KMS-11 (cell line): ENCODE data around the gene GAPDHS.

Experiments used
- H2AFZ ChIP-seq: fragments of 200-600 bp; sonication (generic); 2 replicates; pipeline ENCODE4 v1.6.1; 2016; ENCODE audit warnings: antibody characterized with exemption, mixed run types, low read depth
- H3K27ac ChIP-seq: fragments of 200-600 bp; sonication (generic); 2 replicates; pipeline ENCODE4 v1.6.1; 2016; ENCODE audit warnings: mild to moderate bottlenecking, mixed run types
- H3K27me3 ChIP-seq: fragments of 200-600 bp; sonication (generic); 2 replicates; pipeline ENCODE4 v1.6.1; 2017; ENCODE audit warnings: mild to moderate bottlenecking, low read depth, mixed run types, moderate library complexity; ENCODE audit not compliant: insufficient read depth
- H3K36me3 ChIP-seq: fragments of 200-600 bp; sonication (generic); 2 replicates; pipeline ENCODE4 v1.6.1; 2017; ENCODE audit warnings: mild to moderate bottlenecking, mixed run types; ENCODE audit not compliant: insufficient read depth
- H3K4me1 ChIP-seq: fragments of 200-600 bp; sonication (generic); 2 replicates; pipeline ENCODE4 v1.6.1; 2016; ENCODE audit warnings: mild to moderate bottlenecking, low read depth, mixed run types; ENCODE audit not compliant: poor library complexity, severe bottlenecking
- H3K4me2 ChIP-seq: fragments of 200-600 bp; sonication (generic); 2 replicates; pipeline ENCODE4 v1.7.0; 2016; ENCODE audit warnings: mild to moderate bottlenecking, mixed run types
- H3K4me3 ChIP-seq: fragments of 200-600 bp; sonication (generic); IDR thresholded peaks from 2 replicates; pipeline ENCODE4 v1.6.1; 2017; ENCODE audit warnings: low read depth, low read length, mixed read lengths; ENCODE audit not compliant: insufficient read depth
- H3K79me2 ChIP-seq: fragments of 200-600 bp; sonication (generic); 2 replicates; pipeline ENCODE4 v1.6.1; 2016; ENCODE audit warnings: low read depth, mixed run types; ENCODE audit not compliant: insufficient read depth
- H3K9ac ChIP-seq: fragments of 200-600 bp; sonication (generic); 2 replicates; pipeline ENCODE4 v1.6.1; 2016; ENCODE audit warnings: mild to moderate bottlenecking, mixed run types
- H4K20me1 ChIP-seq: fragments of 200-600 bp; sonication (generic); 2 replicates; pipeline ENCODE4 v1.6.1; 2016; ENCODE audit warnings: mild to moderate bottlenecking, mixed run types; ENCODE audit not compliant: insufficient read depth
- CTCF ChIP-seq: fragments of 200-600 bp; sonication (generic); conservative IDR thresholded peaks from 2 replicates; pipeline ENCODE4 v1.6.1; 2017; ENCODE audit warnings: low read depth, mild to moderate bottlenecking, antibody characterized with exemption, low read length, moderate library complexity, mixed read lengths

The GAPDHS gene

GRCh38 chr19:35510626-35510964 is 22.7 kb upstream of the GAPDHS start:
- H3K27me3 ChIP-seq = peaks cover 60% of the 10 kb centered on the region
- no peaks in the 10 kb centered on the region for H4K20me1 ChIP-seq
- H3K36me3 ChIP-seq = no peaks in the 10 kb centered on the region
- H2AFZ ChIP-seq = no peak overlapping the region
- no peaks in the 10 kb centered on the region for H3K4me1 ChIP-seq
- H3K79me2 ChIP-seq = no peaks in the 10 kb centered on the region
- no peak overlapping the region for H3K9ac ChIP-seq
- TF ChIP-seq CTCF = 0 out of 2 replicates have a peak, but pooled peaks have one; percentile 8
- no peak overlapping the region for H3K4me3 ChIP-seq
- H3K27ac ChIP-seq = no peak overlapping the region
- no peak overlapping the region for H3K4me2 ChIP-seq

GRCh38 chr19:35511337-35511736 is 21.9 kb upstream of the GAPDHS start:
- TF ChIP-seq CTCF = no peak
- H3K79me2 ChIP-seq = no peaks in the 10 kb centered on the region
- H4K20me1 ChIP-seq = no peaks in the 10 kb centered on the region
- H3K4me3 ChIP-seq = no peak overlapping the region
- H3K4me1 ChIP-seq = no peaks in the 10 kb centered on the region
- no peak overlapping the region for H3K9ac ChIP-seq
- no peak overlapping the region for H2AFZ ChIP-seq
- no peaks in the 10 kb centered on the region for H3K36me3 ChIP-seq
- H3K27ac ChIP-seq = no peak overlapping the region
- H3K27me3 ChIP-seq = peaks cover 57% of the 10 kb centered on the region
- H3K4me2 ChIP-seq = no peak overlapping the region

GRCh38 chr19:35512831-35513627 is 20.2 kb upstream of the GAPDHS start:
- no peak overlapping the region for H3K4me3 ChIP-seq
- no peak overlapping the region for H3K4me2 ChIP-seq
- H4K20me1 ChIP-seq = no peaks in the 10 kb centered on the region
- H3K27me3 ChIP-seq = peaks cover 55% of the 10 kb centered on the region
- H2AFZ ChIP-seq = no peak overlapping the region
- no peak overlapping the region for H3K27ac ChIP-seq
- no peaks in the 10 kb centered on the region for H3K79me2 ChIP-seq
- no peaks in the 10 kb centered on the region for H3K4me1 ChIP-seq
- no peak for TF ChIP-seq CTCF
- no peaks in the 10 kb centered on the region for H3K36me3 ChIP-seq
- no peak overlapping the region for H3K9ac ChIP-seq

- H3K36me3 ChIP-seq = no peaks in the 10 kb centered on the region
- H3K27me3 ChIP-seq = peaks cover 55% of the 10 kb centered on the region
- no peaks in the 10 kb centered on the region for H4K20me1 ChIP-seq
- no peak within 1 kb of the TSS for H3K4me3 ChIP-seq
- no peak within 1 kb of the TSS for H3K27ac ChIP-seq
- H3K9ac ChIP-seq = no peak within 1 kb of the TSS
- H2AFZ ChIP-seq = no peak within 1 kb of the TSS
- H3K4me1 ChIP-seq = no peaks in the 10 kb centered on the region
- H3K79me2 ChIP-seq = no peaks in the 10 kb centered on the region
- no peak for TF ChIP-seq CTCF
- H3K4me2 ChIP-seq = no peak within 1 kb of the TSS
These were observed 19.5 kb upstream of the GAPDHS start, which contains the start of gene DMKN for GRCh38 chr19:35513628-35514281. Gene DMKN (minus strand): TSS chr19:35513649. CDS start chr19:35513475, 174 bp downstream.
